Naive thymus-derived CD8-positive, alpha-beta T cell (primary cell): ENCODE measurements around the gene KLF16. TPM values are rescaled to one million over a fixed set of nuclear protein-coding genes. Genes with fewer than 3 reads are reported as not detected.
"Not testable (repeated sequence)": the region's sequence is repeated elsewhere in the genome, so short reads cannot be mapped to it uniquely, and the experiment has no call there.

Source experiments
- ATAC-seq, 2 donors: fragments of 150-1000 bp; cut with Tn5 transposase in 1 of 2; sonication (Bioruptor Pico), chemical (Tn5 transposase) in 1 of 2; 1 replicate in 1 of 2; 2 replicates in 1 of 2; pipeline ENCODE4 v1.10.0; 2021; ENCODE audit warnings: mild to moderate bottlenecking in 2 of 2, moderate library complexity in 2 of 2
- POLR2A ChIA-PET: fragments of 350-600 bp; sonication (Branson Sonifier 250); formaldehyde crosslinking; loops from one replicate; lab custom pipeline; 2021; ENCODE audit warnings: antibody characterized with exemption; lab: Charles Lee
- DNase-seq, 10 donors: peaks; one replicate each; pipeline versions ENCODE4 v3.0.0 to v3.0.0-alpha.2; 2020 to 2022
- H3K27ac Mint-ChIP-seq, 10 donors: one replicate each; pipeline ENCODE4 v1.8.0; 2020 to 2022; ENCODE audit warnings: mild to moderate bottlenecking in 10 of 10, mixed read lengths in 10 of 10, moderate library complexity in 4 of 10, inconsistent platforms in 1 of 10
- H3K27me3 Mint-ChIP-seq, 5 donors: one replicate each; pipeline ENCODE4 v1.8.0; 2021 to 2022; ENCODE audit warnings: mixed read lengths in 5 of 5
- H3K36me3 Mint-ChIP-seq, 3 donors: one replicate each; pipeline ENCODE4 v1.8.0; 2020 to 2022; ENCODE audit warnings: mixed read lengths in 3 of 3, mild to moderate bottlenecking in 2 of 3, inconsistent platforms in 1 of 3
- H3K4me1 Mint-ChIP-seq, 4 donors: one replicate each; pipeline ENCODE4 v1.8.0; 2021 to 2022; ENCODE audit warnings: mixed read lengths in 4 of 4
- H3K4me3 Mint-ChIP-seq, 10 donors: one replicate each; pipeline ENCODE4 v1.8.0; 2020 to 2022; ENCODE audit warnings: mild to moderate bottlenecking in 10 of 10, mixed read lengths in 10 of 10, moderate library complexity in 6 of 10, inconsistent platforms in 1 of 10
- H3K9me3 Mint-ChIP-seq, 9 donors: one replicate each; pipeline ENCODE4 v1.8.0; 2020 to 2022; ENCODE audit warnings: mixed read lengths in 9 of 9, mild to moderate bottlenecking in 3 of 9, inconsistent platforms in 1 of 9, moderate library complexity in 1 of 9
- polyA plus RNA-seq, 3 donors: library from polyadenylated mRNA; unstranded; fragments of 300-500 nt; fragmentation: Illumina TruSeq; gene quantifications; one replicate each; pipeline ENCODE4 v1.2.3, GENCODE V29; 2021
- total RNA-seq, 8 experiments: library from RNA in 2 of 8; stranded (reverse) in 2 of 8; gene quantifications; one replicate each; pipeline ENCODE4 v1.2.3 and lab custom pipeline; 2021 to 2026

KLF16 gene
- total and polyA plus RNA-seq, 5 experiments from 2014 or later, result 0.23 to 19.9 (median 0.84) TPM

DNA sequence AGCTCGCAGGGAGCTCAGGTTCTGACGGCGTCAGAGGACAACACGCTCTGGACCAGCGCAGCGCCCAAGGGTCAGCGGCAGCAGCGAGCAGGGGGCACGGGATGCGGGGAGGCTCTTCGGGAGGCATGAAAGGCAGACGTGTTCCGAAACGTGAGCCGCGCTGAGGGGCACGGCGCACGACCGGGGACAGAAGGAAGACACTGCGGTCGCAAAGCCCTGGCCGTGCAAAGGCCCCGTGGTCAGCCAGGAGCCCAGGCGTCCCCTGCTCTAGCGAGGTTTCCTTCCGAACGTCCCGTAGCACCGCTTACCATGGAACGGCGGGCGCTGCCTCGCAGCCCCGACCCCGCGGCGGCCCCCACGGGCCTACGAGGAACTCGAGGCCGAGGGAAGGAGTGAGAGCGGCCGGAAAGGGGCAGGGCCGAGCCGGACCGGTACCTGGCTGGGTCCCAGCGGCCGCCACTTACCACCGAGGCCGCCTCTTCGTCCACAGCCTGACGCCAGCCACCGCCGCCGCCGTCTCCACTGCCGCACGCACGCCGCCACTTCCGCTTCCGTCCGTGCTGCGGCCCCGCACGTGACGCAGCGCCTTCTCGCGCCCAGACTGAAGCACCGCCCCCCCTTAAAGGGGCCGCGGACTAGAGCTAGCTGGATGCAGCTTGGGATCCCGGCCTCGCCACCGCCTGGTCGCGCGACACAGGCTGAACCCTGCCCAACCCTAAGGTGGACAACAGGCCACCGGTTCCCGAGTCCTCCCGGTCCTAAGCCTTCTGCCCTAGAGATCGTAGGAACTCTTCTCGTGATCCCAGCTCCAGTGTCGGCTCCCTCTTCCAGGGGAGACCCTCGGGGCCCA, 12.5 kb upstream of the KLF16 start:
- Mint-ChIP-seq H3K9me3 (no peaks in the 10 kb centered on the region), H3K27ac (peak overlapping the region; percentile 88 to 99 (median 97)), H3K27me3 (no peaks in the 10 kb centered on the region), H3K4me1 (peaks cover 13 to 39% (median 34%) of the 10 kb centered on the region in 4 donors), H3K4me3 (peak overlapping the region; percentile 92 to 99 (median 98)), H3K36me3 (peaks cover 0 to 8% (median 0%) of the 10 kb centered on the region in 3 donors)
- ATAC-seq, result peak; percentile 85 to 89
- POLR2A ChIA-PET, result interaction anchor here (0.5 to 3.9 kb wide), 29 partner anchors 8 to 754 kb away, joined by 3 to 37 read pairs (median 6); partner anchors contain the start of genes ABHD17A and MBD3
- DNase-seq, result peak; percentile 74 to 89 (median 84)

DNA sequence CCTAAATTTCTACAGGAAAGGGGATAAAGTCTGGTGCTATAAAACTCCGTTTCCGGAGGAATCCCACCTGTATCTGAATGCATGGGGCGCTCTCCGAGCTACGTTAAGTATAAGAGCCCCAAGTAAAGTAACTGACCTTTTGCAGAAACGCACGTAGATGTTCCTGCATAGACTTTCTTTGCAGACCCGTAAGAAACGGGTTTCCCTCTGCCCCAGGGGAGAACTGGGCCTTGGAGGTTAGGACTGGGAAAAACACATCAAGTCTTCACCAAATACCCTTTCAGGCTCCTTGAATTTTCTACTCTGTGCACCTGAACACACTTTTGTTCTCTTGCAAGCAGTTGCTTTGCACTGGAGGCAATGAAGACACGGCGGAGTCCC, 11.9 kb upstream of the KLF16 start:
- ATAC-seq, result peak in 1 of 2 donors; percentile 10
- H3K9me3 Mint-ChIP-seq, result not testable (repeated sequence)
- POLR2A ChIA-PET, result interaction anchor here (0.6 to 3.9 kb wide), 16 partner anchors 9 to 1258 kb away, joined by 3 to 37 read pairs (median 7); partner anchors contain the start of gene ABHD17A

DNA sequence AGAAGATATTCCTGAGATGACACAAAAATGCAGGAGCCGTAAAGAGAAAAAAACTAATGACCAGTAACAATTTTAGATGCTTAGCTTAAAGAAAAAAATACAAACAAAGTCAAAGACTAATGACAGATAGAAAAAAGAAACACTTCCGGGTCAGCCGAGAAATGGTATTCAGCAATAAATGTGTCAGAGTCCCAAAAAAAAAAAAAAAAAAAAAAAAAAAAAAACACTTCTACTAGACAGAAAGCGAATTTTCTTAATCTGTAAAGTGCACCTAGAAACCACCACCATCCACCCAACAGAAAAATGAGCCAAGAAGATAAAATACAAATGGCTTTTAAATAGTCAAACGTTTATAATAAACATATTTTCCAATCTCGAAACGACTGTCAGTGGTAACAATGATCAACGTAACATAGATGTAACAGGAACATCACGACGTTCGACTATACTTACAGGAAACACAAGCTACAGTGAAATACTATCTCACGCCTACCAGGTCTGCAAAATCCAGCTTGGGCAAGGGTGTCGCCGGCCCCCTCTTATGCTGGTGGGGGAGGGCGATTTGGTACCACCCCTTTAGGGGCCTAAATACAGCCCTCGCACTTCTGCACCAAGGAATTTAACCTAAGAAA, 11.3 kb upstream of the KLF16 start:
- H3K27ac Mint-ChIP-seq, result peak overlapping the region; percentile 88 to 99 (median 97)
- H3K27me3 Mint-ChIP-seq, result no peaks in the 10 kb centered on the region
- ATAC-seq, result peak; percentile 52 to 66
- peaks cover 0 to 12% (median 0%) of the 10 kb centered on the region in 3 donors for H3K36me3 Mint-ChIP-seq
- peak in 6 of 10 donors; percentile 45 to 78 (median 71) for DNase-seq
- H3K9me3 Mint-ChIP-seq, result no peaks in the 10 kb centered on the region
- peak overlapping the region; percentile 92 to 99 (median 98) for H3K4me3 Mint-ChIP-seq
- POLR2A ChIA-PET, result interaction anchor here (0.6 to 3.9 kb wide), 22 partner anchors 8 to 1258 kb away, joined by 3 to 37 read pairs (median 6); partner anchors contain the start of genes ABHD17A and REXO1
- peaks cover 13 to 47% (median 36%) of the 10 kb centered on the region in 4 donors for H3K4me1 Mint-ChIP-seq

More for the DNA sequence above, 11.9 kb upstream of the KLF16 start:
- H3K36me3 Mint-ChIP-seq, result peaks cover 0 to 10% (median 0%) of the 10 kb centered on the region in 3 donors
- not testable (repeated sequence) for H3K27me3 Mint-ChIP-seq, DNase-seq
- H3K4me1 Mint-ChIP-seq, result peaks cover 13 to 45% (median 36%) of the 10 kb centered on the region in 4 donors
- peak overlapping the region; percentile 92 to 99 (median 98) for H3K4me3 Mint-ChIP-seq
- peak overlapping the region; percentile 88 to 99 (median 97) for H3K27ac Mint-ChIP-seq

DNA sequence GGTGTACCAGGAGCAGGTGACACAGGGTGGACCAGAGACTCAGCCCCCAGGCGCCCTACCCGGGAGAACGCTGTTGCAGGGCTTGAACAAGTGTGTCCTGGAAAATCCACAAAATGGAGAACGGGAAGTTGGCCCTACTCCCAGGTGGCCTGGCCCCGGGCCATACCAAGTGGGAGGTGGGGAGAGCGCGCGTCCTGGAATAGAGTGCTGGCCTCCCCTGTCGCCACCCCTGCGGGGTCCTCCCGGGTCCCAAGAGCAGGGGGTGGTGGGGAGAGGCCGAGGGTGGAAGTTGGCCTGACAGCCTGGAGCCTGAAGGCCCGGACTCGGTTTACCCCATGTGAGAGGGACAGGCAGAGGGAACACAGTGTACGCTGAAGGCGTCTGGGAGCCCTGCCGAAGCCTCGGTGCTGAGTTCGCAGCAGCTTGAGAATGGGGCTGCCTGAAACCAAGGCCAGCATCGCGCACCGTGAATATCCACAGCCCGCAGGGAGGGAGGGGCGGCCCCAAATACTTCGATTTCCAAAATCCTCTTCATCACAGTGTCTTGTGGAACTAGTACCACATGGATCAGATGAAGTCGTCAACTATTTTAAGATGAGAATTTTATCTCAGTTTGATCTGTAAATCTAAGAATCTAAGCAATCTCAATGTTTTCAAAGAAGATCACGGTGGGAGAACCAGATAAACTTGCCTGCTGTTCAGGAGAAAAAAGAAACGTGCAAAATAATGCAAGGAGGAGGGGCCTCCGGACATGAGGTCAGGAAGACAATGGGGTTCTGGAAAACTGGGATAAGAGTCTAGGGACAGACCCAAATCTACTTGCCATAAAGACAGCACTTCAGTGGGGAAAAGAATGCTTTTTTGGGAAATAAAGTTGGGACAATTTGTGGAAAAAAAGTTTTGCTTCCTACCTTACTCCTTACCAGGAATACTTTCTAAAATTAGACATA, 10.4 kb upstream of the KLF16 start:
- Mint-ChIP-seq H3K27ac (peak overlapping the region; percentile 88 to 99 (median 97)), H3K9me3 (no peaks in the 10 kb centered on the region), H3K4me3 (peak overlapping the region; percentile 92 to 99 (median 98)), H3K36me3 (peaks cover 0 to 15% (median 1%) of the 10 kb centered on the region in 3 donors), H3K4me1 (peaks cover 13 to 49% (median 44%) of the 10 kb centered on the region in 4 donors), H3K27me3 (no peaks in the 10 kb centered on the region)
- ATAC-seq, result no peak
- POLR2A ChIA-PET, result interaction anchor here (0.6 to 3.9 kb wide), 10 partner anchors 8 to 951 kb away, joined by 3 to 30 read pairs (median 6); partner anchors contain the start of gene REXO1
- no peak for DNase-seq

DNA sequence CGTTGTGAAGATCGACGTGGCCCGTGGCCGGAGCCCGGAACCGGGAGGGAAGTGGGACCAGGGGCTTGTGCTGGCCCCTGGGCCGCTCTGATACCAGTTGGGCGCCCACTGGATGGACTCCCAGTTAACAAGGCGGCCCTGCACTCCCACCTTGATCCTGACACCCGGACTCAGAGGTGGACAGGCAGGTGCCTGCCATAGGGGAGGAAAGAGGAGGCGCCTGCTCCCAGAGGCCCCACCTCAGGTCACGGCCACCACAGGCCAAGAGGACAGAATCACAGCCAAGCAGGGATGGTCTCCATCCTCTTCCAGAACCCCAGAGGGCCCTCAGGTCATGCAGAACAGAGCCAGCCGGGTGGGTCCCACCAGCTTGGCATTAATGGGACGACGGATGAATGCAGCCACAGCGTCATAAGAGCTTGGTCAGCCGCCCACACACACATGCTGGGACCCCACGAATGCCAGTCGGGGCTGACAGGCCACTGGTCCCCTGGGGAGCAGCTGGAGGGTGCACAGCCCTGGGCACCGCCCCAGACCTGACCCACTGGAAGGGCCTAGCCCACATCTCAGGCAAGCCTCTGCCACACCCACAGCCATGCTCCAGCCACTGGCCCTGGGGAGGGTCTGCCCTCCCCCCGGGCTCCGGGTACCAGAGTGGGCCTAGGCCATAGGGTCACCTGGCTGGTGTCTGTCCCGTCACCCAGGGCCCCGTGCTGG, 9.6 kb upstream of the KLF16 start:
- Mint-ChIP-seq H3K27me3 (no peaks in the 10 kb centered on the region), H3K4me1 (peaks cover 16 to 55% (median 47%) of the 10 kb centered on the region in 4 donors), H3K27ac (peak overlapping the region in 7 of 10 donors; percentile 8 to 69 (median 53)), H3K4me3 (peak overlapping the region in 7 of 10 donors; percentile 7 to 99 (median 60)), H3K36me3 (peaks cover 0 to 17% (median 2%) of the 10 kb centered on the region in 3 donors), H3K9me3 (no peaks in the 10 kb centered on the region)
- POLR2A ChIA-PET, result interaction anchor here (3.9 kb wide), 1 partner anchor 8 kb away, joined by 30 read pairs; no protein-coding TSS in a partner anchor
- ATAC-seq (no peak), DNase-seq (no peak)

DNA sequence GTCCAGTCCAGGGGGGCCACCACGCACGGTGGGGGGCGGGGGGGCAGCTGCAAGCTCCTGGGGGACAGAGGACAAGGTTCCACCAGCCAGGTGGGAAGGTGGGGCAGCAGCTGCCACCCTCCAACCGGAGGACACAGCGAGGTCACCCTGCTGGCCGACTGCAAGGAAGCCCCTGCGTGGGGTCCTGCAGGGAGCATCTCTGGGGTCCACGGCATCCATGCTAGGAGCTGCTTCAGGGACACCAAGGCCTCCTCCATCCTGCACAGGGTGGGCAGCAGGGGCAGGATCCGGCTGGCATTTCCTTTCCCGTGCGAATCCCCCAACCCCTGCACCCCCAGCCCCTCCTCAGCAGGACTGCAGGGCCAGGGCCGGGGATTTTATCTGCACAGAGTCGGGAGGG, 8.3 kb upstream of the KLF16 start:
- ATAC-seq (no peak), DNase-seq (no peak)
- Mint-ChIP-seq H3K4me3 (no peak overlapping the region), H3K4me1 (peaks cover 17 to 57% (median 54%) of the 10 kb centered on the region in 4 donors), H3K27ac (no peak overlapping the region), H3K27me3 (no peaks in the 10 kb centered on the region), H3K9me3 (no peaks in the 10 kb centered on the region), H3K36me3 (peaks cover 0 to 18% (median 2%) of the 10 kb centered on the region in 3 donors)
- POLR2A ChIA-PET, result interaction anchor here (0.6 kb wide), 2 partner anchors 20 to 1483 kb away, joined by 3 to 4 read pairs; no protein-coding TSS in a partner anchor

DNA sequence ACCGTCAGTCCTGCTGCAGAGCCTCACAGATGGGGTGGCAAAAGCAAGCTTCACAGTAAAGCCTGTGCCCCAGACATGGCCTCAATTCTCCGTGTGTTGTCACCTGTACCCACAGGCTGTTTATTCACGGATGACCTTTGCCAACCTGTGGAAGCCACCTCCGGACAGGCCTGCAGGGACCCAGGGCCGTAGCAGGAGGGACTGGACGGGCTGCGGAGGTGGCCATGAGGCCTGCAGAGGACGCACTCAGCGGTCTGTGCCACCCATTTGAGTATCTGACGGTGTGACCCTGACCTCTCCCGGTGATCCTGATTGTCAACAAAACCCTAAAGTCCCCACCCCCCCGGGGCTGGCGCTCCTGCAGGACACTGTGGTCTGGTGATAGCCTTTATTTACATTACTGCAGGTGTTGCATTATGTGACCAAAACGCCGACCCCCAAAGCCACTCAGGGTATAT, 7.8 kb upstream of the KLF16 start:
- DNase-seq (no peak), ATAC-seq (no peak)
- POLR2A ChIA-PET, result interaction anchor here (0.6 kb wide), 1 partner anchor 1484 kb away, joined by 3 read pairs; no protein-coding TSS in a partner anchor
- H3K27me3 Mint-ChIP-seq, result no peaks in the 10 kb centered on the region
- H3K9me3 Mint-ChIP-seq, result no peaks in the 10 kb centered on the region
- peak overlapping the region in 1 of 10 donors; percentile 35 for H3K4me3 Mint-ChIP-seq
- peak overlapping the region in 2 of 10 donors; percentile 27 to 66 for H3K27ac Mint-ChIP-seq
- H3K4me1 Mint-ChIP-seq, result peaks cover 14 to 52% (median 51%) of the 10 kb centered on the region in 4 donors
- peaks cover 0 to 18% (median 2%) of the 10 kb centered on the region in 3 donors for H3K36me3 Mint-ChIP-seq

DNA sequence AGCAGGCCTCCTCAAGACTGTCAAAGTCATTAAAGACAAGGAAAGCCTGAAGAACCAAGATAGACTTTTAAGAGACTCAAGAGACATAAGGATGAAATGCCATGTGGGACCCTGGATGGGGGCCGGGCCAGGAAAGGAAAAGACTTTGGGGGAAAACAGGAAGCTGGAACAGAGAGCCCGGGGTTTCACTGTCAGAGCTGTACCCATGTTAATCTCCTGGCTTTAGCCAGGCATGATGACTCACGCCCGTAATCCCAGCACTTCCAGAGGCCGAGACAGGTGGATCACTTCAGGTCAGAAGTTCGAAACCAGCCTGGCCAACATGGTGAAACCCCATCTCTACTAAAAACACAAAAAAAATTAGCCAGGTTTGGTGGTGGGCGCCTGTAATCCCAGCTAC, 5.6 kb upstream of the KLF16 start:
- ATAC-seq, result no peak
- no peak for DNase-seq
- H3K9me3 Mint-ChIP-seq, result no peaks in the 10 kb centered on the region
- H3K36me3 Mint-ChIP-seq, result peaks cover 0 to 16% (median 2%) of the 10 kb centered on the region in 3 donors
- peaks cover 7 to 50% (median 36%) of the 10 kb centered on the region in 4 donors for H3K4me1 Mint-ChIP-seq
- no peaks in the 10 kb centered on the region for H3K27me3 Mint-ChIP-seq
- peak overlapping the region in 5 of 10 donors; percentile 11 to 69 (median 15) for H3K27ac Mint-ChIP-seq
- no peak overlapping the region for H3K4me3 Mint-ChIP-seq
- POLR2A ChIA-PET, result interaction anchor here (0.7 to 1.2 kb wide), 5 partner anchors 20 to 1051 kb away, joined by 3 to 12 read pairs (median 3); no protein-coding TSS in a partner anchor

DNA sequence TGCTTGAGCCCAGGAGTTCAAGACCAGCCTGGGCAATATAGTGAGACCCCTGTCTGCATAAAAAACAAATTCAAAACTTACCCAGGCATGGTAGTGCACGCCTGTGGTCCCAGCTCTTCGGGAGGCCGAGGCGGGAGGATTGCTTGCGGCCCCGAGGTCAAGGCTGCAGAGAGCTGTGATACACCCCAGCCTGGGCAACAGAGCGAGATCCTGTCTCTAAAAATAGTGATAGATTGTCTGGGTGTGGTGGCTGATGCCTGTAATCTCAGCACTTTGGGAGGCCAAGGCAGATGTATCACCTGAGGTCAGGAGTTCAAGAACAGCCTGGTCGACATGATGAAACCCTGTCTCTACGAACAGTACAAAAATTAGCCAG, 4.0 kb upstream of the KLF16 start:
- H3K36me3 Mint-ChIP-seq, result peaks cover 0 to 15% (median 2%) of the 10 kb centered on the region in 3 donors
- H3K27me3 Mint-ChIP-seq, result no peaks in the 10 kb centered on the region
- DNase-seq (no peak), ATAC-seq (no peak)
- POLR2A ChIA-PET, result interaction anchor here (0.8 to 1.8 kb wide), 2 partner anchors 14 to 30 kb away, joined by 5 to 6 read pairs; no protein-coding TSS in a partner anchor
- H3K4me1 Mint-ChIP-seq, result peaks cover 7 to 40% (median 26%) of the 10 kb centered on the region in 4 donors
- peak overlapping the region in 8 of 10 donors; percentile 8 to 85 (median 53) for H3K27ac Mint-ChIP-seq
- H3K4me3 Mint-ChIP-seq, result peak overlapping the region in 2 of 10 donors; percentile 22 to 66
- no peaks in the 10 kb centered on the region for H3K9me3 Mint-ChIP-seq

DNA sequence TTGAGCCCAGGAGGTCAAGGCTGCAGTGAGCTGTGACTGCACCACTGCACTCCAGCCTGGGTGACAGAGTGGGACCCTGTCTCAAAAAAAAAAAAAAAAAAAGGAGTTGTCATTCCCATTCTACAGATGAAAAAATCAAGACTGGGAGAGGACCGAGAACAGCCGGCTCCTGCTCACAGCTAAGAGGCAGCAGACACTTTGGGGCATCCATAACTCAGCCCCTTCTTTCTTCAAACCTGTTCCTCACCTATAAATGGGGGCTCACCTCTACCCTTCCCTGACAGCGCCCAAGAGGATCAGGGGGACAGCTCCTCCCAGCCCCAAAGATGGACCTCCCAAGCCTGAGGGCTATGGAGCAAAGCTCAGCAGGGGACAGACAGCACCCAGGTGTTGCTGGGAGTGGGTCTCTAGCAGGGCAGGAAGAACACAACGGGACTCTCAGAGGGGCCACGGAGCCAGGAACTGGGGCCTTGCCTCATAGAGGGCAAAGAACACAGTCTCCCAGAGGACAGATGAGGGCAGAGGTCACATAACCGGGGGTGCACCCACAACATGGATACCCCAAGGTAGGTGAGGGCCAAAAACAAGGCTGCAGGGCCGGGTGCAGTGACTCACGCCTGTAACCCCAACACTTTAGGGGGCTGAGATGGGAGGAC, 3.4 kb upstream of the KLF16 start:
- DNase-seq, result no peak
- peak overlapping the region in 2 of 10 donors; percentile 65 to 77 for H3K4me3 Mint-ChIP-seq
- peak overlapping the region in 6 of 10 donors; percentile 25 to 79 (median 52) for H3K27ac Mint-ChIP-seq
- H3K4me1 Mint-ChIP-seq, result peaks cover 9 to 39% (median 28%) of the 10 kb centered on the region in 4 donors
- ATAC-seq, result no peak
- POLR2A ChIA-PET, result interaction anchor here (0.5 to 1.8 kb wide), 5 partner anchors 8 to 818 kb away, joined by 3 to 7 read pairs (median 5); no protein-coding TSS in a partner anchor
- H3K27me3 Mint-ChIP-seq, result no peaks in the 10 kb centered on the region
- H3K36me3 Mint-ChIP-seq, result peaks cover 0 to 15% (median 2%) of the 10 kb centered on the region in 3 donors
- no peaks in the 10 kb centered on the region for H3K9me3 Mint-ChIP-seq
